ENCODE data around the gene KHDRBS1.
"Not testable (repeated sequence)": the region's sequence is repeated elsewhere in the genome, so short reads cannot be mapped to it uniquely, and the experiment has no call there.

KHDRBS1 gene

DNA sequence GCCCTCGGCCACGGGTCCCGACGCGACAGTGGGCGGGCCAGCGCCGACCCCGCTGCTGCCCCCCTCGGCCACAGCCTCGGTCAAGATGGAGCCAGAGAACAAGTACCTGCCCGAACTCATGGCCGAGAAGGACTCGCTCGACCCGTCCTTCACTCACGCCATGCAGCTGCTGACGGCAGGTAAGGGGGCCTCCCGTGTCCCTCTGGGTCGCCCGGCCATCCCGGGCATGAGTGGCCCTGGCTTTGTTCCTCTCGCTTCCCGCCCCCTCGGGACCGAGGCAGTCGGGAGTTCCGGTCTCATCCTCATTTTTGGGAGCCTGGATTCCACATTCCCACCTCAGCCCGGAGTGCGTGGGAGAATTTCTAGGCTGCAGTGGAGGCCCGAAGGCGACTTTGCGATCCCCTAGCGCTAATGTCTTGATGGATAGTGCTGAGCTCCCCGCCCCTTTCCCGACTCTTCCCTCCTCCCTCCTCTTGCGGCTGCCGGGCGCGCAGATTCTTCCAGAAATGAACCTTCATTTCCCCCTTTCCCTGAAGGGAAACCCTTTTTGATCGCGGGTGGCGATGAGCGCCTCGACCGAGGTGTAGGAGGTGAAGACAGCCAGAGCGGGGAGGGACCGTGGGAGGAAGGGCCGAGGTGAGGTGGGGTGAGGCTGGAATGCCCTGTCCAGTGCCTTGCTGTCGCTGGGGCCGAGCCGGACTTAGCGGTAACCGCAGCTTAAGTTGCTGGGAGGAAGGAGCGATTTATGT is 705 bp downstream of the KHDRBS1 start:
- DNase-seq, result peak; percentile 14

DNA sequence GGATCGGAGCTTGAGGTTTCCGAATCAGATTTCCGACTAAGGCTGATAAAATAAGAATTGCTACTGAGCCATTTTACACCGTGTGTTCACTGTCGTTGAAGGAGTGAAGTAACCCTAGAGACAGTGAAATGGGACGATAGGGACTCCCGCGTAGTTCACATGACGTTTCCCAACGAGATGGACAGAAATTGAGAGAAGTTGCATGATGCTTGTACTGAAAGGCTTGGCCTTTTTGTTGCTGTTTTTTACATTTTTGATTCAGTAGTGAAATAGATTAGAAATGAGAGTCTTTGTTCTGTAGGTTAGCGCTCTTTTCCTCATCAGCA is 1.2 kb downstream of the KHDRBS1 start:
- no peak for DNase-seq

DNA sequence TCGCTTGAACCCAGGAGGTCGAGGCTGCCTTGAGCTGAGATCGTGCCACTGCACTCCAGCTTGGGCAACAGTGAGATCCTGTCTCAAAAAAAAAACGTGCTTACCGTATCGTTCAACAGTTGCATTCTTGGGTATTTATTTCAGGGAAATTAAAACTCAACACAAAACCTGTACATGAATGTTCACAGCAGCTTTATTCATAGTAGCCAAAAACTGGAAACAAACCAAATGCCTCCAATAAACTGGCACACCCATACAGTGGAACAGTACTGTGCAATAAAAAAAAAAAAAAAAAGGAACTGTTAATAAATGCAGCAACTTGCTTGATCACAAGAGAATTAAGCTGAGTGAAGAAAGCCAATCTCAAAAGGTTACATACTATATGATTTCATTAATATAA is 6.7 kb downstream of the KHDRBS1 start:
- DNase-seq, result no peak

DNA sequence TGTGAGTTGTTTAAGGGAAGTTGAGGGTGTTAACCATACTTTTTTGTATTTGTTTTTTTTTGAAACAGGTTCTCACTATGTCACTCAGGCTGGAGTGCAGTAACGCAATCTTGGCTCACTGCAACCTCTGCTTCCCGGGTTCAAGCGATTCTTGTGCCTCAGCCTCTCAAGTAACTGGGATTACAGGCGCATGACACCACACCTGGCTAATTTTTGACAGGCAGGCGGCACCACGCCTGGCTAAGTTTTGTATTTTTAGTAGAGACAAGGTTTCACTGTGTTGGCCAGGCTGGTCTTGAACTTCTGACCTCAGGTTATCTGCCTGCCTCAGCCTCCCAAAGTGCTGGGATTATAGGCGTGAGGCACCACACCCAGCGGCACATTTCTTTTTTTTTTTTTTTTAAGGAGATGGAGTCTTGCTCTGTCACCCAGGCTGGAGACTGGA is 7.9 kb downstream of the KHDRBS1 start:
- not testable (repeated sequence) for DNase-seq

DNA sequence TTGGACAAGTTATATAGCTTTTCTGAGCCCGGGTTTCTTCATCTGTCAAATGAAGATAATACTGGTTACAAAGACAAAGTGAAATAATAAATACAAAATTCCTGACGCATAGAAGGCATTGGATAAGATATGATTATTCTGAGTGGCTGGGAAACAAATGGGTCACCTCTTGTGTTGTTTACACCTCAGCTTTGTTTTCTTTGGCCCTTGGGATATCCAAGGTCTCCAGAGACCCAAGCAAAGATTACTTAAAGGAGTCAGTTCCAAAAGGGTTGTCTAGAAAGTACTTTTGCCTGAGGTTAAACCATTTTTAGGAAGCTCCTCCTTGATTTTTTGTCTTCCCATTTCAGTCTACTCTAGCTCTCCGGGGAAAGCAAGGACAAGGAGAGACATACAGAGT is 9.7 kb downstream of the KHDRBS1 start:
- no peak for DNase-seq

DNA sequence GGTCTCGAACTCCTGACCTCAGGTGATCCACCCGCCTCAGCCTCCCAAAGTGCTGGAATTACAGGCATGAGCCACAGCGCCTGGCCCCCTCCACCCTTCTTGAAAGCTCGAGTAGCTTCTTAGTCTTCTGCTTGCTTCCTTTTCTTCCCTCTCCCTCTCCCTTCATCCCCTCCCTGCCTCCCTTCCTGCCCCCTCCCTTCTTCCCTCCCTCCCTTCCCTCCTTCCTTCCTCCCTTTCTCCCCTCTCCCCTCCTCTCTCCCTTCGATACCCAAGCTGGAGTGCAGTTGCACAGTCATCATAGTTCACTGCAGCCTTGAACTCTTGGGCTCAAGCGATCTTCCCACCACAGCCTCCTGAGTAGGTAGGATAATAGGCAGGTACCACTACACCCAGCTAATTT is 11.8 kb downstream of the KHDRBS1 start:
- DNase-seq, result no peak

DNA sequence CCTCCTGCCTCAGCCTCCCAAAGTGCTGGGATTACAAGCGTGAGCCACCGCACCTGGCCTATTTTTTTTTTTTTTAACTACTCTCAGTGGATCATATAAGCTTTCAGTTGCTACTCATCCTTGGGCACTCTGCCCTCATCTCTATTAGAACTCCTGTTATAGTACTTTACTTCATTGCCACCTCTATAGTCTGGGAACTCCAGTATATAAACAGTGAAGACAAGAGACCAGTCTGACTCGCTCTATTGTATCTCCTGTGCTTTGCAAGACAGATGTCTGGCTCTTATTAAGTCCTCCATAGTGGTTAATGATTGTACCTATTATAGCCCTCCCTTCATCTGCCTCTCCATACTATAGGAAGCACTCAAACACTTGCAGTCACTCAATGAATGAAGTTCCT is 15.1 kb downstream of the KHDRBS1 start:
- DNase-seq, result no peak

DNA sequence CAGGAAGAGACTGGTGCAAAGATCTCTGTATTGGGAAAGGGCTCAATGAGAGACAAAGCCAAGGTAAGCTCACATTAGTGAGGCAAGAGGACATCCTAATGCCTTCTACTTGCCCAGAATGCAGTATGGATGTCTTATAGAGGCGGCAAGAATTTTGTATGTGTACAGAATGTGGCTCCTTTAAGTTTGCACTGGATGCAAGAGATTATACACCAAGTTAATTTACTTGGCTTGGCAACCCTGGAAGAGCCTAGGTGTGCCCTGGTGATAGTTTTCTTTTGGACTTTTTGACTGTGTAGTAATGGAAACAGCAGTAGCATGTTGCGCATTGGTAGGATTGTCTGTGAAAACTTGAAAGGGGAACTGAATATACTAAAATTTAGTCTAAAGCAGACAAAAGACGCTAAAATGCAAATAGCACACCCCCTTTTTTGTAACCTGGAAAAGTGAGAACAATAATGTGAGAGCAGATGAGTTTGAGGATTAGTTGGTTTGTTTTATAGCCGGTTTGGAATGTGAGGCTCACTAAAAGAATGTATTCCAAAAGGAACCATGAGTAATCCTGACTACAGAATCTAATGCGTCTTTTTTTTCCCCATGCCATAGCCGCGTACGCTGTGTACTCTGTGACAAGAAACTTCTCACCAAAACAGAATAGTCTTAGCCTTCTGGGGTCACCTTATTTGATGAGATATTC is 18.1 kb downstream of the KHDRBS1 start:
- DNase-seq, result no peak

DNA sequence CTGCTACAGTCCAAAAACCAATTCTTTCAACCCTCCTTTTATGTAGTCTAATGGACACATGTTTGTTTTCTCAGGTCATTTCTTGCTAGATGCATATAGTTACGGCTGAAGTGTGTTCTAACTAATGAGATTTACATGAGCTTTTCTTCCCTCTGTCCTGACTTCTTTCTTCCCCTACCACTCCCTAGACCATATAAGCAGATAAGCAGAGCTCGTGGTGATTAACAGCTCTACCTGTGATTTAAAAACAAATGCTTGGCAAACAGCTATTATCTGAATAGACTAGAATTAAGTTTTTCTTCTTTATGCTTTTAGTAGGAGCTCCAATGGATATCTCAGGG is 18.6 kb downstream of the KHDRBS1 start:
- DNase-seq, result no peak

DNA sequence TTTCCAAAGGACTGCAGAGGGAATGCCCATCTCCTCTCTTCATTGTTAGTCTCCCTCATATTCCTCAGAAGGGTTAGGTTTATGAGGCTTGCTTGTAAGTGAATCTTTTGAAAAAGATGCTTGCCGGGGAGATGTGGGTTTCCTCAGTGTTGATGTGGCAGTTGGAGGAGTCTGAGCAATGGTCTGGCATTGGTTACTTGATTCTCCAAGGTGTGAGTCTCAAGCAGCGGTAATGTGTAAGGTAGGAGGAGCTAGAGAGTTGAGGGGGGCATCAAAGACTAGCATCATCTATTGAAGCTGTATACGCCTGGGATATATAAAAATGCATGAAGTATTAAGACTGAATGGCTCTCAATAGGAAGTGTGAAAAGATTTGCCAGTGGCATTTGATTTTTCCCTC is 21.5 kb downstream of the KHDRBS1 start:
- DNase-seq, result no peak

DNA sequence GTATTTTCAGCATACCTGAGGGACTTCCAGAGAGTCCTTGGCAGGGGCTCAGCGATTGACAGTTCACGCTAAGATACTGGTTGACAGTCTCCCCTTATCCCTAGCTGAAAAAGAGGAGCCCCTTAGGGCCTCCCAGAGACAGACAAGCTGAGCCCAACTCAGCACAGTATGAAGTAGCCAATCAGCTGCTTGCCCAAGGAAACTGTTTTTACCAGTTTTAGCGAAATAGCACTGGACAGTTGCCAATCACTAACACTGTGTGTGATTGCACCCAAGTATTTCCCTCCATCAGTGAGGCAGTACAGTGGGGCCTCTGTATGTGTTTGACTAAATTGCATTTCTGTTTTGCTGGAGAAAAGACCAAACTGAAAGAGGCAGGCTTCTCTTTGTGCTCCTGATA is 27.0 kb downstream of the KHDRBS1 start:
- DNase-seq, result no peak

DNA sequence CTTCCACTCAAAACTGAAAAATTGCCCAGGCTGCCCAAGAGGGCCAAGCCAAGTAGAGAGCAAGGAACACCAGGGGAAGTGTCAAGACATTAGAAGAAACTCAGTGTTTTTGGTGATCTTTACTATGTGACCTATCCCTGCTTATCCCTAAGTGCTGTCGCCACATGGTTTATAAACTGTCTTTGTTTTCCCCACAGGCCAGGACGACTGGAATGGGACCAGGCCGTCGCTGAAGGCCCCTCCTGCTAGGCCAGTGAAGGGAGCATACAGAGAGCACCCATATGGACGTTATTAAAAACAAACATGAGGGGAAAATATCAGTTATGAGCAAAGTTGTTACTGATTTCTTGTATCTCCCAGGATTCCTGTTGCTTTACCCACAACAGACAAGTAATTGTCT is 28.7 kb downstream of the KHDRBS1 start:
- DNase-seq, result no peak

DNA sequence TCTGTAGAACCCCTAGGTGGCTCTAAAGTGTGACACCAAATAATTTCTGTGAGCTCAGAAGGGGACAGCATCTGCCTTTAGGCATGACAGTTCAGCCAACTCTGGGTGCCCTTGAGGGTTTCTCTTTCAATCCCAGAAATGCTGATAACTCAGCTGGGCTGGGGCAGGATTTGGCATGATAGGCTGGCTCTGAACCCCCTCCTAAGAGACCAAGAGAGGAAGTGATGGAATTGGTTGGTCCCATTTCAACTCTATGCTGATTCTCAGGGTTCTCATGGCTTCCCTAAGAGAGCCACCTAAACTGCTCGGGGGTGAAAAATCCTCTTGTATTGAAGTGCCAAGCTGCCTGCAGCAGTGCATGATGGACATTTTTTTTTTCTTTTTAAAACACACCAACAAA is 30.6 kb downstream of the KHDRBS1 start:
- no peak for DNase-seq

DNA sequence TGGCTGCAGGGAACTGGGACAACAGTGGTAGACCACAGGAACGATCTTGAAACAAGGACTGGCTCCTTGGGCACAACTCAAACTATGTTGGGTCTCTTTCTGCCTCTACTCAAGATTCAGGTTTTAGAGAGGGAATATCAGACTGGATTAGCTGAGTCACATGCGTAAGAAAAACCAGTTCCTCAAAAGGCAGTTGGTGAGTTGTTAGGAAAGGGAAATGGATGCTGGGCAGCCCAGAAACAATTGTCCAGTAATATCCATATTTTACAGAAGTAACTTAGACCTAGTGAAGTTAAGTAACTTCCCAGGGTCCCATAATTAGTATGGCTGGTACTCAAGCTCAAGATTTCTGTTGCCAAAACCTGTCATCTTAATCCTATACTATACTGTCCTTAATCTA is 32.1 kb downstream of the KHDRBS1 start:
- no peak for DNase-seq

DNA sequence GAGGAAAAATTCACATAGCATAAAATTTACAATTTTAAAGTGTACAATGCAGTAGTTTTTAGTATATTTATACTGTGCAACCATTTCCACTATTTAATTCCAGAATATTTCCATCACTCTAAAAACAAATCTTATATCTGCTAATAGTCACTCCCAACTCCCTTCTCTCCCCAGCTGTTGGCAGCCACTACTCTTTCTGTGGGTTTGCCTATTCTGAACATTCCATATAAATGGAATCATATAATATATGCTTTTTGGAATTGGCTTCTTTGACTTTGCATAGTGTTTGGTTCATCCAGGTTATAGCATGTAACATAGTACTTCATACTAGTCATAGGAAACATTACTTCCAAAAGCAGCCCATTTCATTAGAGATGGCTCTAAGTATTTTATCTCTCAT is 34.0 kb downstream of the KHDRBS1 start:
- DNase-seq, result no peak

DNA sequence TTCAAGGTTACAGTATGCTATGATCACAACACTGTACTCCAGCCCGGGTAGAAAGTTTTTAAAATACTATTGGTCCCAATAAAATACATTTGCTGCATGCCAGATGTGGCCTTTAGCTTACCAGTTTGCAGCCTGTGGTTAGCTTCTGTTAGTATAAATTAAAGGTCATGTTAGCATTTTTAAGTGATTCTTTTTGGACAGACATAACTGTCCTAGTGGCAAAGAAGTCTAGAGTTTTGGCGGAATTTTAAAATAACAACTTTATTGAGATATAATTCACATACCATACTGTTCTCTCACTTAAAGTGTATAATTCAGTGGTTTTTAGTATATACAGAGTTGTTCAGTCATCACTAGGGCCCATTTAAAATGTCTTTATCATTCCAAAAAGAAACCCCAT is 34.8 kb downstream of the KHDRBS1 start:
- no peak for DNase-seq

DNA sequence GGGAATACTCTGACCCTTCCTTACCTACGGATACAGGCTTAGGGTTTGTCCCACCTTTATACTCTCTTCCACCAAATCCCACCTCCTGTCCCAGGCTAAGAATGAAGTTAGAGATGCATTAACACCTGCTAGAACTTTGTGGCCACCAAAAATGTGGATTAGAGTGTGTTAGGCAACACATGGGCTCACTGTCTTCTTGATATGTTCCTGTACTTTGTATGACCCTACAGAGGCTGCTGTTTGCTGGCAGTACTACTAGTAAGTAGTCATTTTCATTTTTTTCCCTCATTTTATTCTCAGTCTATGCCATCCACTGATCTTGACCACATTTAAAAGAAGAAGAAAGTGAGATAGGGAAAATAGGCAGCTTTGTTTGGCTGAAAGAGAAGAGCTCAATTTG is 38.0 kb downstream of the KHDRBS1 start:
- DNase-seq, result no peak

DNA sequence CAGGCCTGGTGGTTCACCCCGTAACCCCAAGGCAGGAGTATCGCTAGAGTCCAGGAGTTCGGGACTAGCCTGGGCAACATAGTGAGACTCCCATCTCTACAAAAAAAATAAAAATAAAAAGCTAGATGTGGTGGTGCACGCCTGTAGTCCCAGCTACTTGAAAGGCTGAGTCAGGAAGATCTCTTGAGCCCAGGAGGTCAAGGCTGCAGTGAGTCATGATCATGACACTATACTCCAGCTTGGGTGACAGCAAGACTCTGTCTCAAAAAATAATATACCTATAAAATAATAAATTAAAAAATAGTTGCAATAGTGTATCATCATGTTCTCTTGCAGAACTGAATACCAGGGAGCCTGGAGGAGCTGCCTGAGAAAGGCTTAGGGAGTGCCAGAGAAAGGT is 39.2 kb downstream of the KHDRBS1 start:
- no peak for DNase-seq

DNA sequence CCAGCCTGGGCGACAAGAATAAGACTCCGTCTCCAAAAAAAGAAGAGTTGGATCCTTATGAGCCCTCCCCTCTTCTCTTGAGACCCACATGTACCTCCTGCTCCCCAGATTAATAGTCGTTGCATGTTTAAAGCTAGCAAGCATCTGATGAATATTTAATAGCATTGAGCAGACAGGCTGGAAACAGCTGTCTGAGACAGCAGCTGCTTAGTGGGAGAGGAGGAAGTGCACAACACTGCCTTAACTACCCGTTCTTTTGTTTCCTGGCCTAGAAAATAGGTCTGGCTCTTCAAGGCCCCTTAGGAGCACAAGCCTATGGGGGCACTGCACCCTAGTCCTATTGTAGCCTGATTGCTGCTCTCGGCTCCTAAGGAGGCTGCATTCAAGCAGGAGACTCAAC is 41.7 kb downstream of the KHDRBS1 start:
- DNase-seq, result no peak

DNA sequence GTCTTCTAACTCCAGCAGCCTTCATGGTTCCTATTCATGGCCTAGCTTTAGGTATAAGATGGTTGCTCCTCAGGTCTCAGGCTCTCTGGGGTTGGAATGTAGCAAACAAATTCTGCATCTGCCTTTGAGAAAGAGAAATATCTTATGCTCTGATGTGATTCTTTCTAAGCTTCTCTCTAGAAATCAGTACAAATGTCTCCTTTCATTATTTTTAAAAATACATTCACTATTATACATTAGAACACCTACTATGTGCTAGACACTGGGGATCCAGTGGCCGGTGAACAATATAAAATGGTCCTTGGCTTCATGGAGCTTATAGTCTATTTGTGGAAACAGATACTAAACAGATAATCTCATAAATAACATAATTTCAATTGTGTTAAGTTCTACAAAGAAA is 42.9 kb downstream of the KHDRBS1 start:
- no peak for DNase-seq

DNA sequence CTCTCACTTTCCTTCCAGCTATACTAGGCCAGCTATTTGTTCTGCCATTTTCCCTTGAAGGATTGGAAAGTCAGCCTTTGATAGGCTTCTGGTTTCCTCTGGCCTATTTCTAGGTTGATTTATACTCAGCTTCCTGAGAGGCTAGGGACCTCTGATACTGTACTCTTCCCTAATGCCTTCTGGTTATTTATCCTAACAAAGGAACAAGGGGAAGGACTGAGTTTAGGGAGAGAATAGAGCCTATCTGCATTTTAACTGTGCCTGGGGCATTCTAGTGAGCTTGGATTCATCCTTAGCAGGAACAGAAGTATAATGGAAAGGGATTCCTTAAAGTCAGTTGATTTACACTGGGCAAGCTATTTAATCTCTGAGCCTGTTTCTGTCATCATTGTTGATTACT is 47.2 kb downstream of the KHDRBS1 start:
- no peak for DNase-seq

DNA sequence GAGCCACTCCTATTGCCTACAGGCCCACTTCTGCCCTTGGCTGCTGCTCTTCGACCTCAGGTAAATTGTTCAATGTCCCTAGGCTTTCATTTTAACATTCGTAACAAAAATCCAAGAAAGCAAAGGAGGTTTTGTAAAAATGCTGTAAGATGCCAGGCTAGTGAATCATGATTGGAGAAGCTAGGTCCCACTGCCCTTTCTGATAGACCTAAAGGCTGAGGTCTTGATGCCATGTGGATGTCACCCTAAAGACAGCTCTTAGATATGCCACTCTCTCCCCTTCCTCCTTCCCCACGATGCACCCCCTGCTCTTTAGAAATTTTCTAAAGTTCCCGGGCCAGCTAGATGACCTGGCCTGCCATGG is 49.2 kb downstream of the KHDRBS1 start:
- DNase-seq, result no peak

DNA sequence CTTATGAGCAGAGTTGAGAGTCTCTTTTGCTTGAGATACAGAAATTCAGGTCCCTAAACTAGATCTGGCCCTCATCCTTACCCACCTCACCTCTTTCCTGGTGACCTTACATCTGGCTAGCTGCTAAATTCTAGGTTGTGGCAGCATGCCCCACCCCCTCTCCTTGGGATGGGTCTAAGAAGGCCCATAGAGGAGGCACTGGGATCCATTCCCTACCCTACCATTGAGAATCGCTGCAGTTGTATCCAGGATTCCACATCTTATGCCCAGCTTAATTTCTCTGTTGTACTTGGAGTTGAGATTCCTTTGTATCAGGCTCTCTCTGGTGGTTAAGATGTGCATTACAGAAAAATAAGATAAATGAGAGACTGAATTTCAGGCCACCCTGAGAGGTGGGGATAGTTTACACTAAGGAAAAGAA is 49.6 kb downstream of the KHDRBS1 start:
- DNase-seq, result no peak

DNA sequence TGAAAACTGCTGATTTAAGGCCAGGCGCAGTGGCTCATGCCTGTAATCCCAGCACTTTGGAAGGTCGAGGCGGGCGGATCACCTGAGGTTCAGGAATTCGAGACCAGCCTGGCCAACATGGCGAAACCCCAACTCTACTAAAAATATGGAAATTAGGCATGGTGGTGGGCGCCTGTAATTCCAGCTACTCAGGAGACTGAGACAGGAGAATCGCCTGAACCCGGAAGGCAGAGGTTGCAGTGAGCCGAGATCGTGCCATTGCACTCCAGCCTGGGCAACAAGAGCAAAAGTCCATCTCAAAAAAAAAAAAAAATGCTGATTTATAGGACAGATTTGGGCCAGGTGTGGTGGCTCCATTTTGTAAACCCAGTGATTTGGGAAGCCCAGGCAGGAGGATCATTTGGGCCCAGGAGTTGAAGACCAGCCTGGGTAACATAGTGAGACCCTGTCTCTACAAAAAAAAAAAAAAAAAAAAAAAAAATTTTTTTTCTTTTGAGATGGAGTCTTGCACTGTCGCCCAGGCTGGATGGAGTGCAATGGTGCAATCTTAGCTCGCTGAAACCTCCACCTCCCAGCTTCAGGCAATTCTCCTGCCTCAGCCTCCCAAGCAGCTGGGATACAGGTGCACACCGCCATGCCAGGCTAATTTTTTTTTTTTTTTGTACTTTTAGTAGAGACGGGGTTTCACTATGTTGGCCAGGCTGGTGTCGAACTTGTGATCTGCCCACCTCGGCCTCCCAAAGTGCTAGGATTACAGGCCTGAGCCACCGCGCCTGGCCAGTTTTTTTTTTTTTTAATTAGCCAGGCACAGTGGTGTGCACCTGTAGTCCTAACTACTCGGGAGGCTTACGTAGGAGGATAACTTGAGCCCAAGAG is 52.2 kb downstream of the KHDRBS1 start:
- not testable (repeated sequence) for DNase-seq
